ENCODE measurements around the gene CELF2. TPM values are rescaled to one million over a fixed set of nuclear protein-coding genes. Genes with fewer than 3 reads are reported as not detected.

CELF2 gene
- total and polyA plus RNA-seq, 9 of the 15 experiments (the other 6 are each of a cell fraction or from before 2014, with no cell fraction given): 4.0 to 20.3 (median 11.1) TPM

DNA sequence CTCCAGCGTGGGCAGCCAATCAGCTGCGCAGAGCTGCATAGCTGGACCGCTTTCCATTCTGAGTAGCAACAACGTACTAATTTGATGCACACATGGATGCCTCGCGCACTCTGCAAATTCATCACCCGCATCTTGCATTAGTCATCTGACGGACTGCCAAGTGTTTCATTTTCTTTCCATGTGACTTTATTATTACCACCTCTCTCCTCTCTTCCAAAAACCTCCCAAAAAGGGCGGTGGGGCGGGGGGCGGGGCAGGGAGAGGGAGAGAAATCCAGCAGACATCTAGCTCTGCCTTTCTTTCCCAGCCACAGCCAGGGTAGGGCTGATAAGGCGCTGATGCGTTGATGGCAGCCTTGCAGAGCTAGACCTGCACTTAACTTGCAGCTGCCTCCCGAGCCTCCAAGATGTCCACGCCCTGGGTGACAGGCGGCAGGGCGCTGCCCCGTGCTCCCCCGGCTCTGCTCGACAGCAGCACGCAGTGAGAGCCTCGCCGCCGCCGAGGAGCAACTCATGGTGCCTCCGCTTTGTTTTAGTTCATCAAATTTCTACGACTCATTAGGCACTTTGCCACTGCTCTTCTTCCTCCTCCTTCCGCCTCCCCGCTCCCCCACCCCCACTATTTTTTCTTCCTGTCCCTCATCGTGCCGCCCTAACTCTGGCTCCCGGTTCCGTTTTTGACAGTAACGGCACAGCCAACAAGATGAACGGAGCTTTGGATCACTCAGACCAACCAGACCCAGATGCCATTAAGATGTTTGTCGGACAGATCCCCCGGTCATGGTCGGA is 147.3 kb downstream of the CELF2 start (continued):
- no peak for TF ChIP-seq ZNF668 (CRISPR knock-in tag; IDR thresholded peaks at IDR 0.05)
- 0 out of 2 replicates have a peak, but pooled peaks have one; percentile 26 for TF ChIP-seq POLR2A (conservative IDR thresholded peaks at IDR 0.05)
- peak; percentile 84 for TF ChIP-seq MGA (IDR thresholded peaks at IDR 0.05)
- no peak for TF ChIP-seq TBP (optimal IDR thresholded peaks at IDR 0.05; ENCODE audit: low read depth, low read length)
- 0 out of 2 replicates have a peak, but pooled peaks have one; percentile 51 for TF ChIP-seq NR1H2 (CRISPR knock-in tag; IDR thresholded peaks at IDR 0.05)
- TF ChIP-seq KLF16 (IDR thresholded peaks at IDR 0.05): no peak
- no peak for TF ChIP-seq PPARD (CRISPR knock-in tag; IDR thresholded peaks at IDR 0.05)
- TF ChIP-seq ZNF764 (CRISPR knock-in tag; IDR thresholded peaks at IDR 0.05; ENCODE audit: low read depth): no peak
- no peak for TF ChIP-seq KAT7 (CRISPR knock-in tag; IDR thresholded peaks at IDR 0.05; ENCODE audit: borderline replicate concordance)
- TF ChIP-seq ZNF274 (IDR thresholded peaks at IDR 0.05; ENCODE audit: borderline replicate concordance, low read depth, low read length): no peak
- no peak for TF ChIP-seq MEF2D (tag; conservative IDR thresholded peaks at IDR 0.05; ENCODE audit: low read depth)
- TF ChIP-seq MCM5 (IDR thresholded peaks at IDR 0.05; ENCODE audit: low read depth): no peak
- no peak for TF ChIP-seq MTA2 (IDR thresholded peaks at IDR 0.05; ENCODE audit: low read depth)
- peak; percentile 40; the same call in 1 of the 2 replicates for TF ChIP-seq PKNOX1 (IDR thresholded peaks at IDR 0.05)
- TF ChIP-seq ZNF586 (CRISPR knock-in tag; conservative IDR thresholded peaks at IDR 0.05): no peak

All from K562 (cell line).